ENCODE measurements around the gene GNPAT.

The GNPAT gene

GRCh38 chr1:231318568-231318967, 77.6 kb downstream of the GNPAT start:
- DNase-seq: no peak

GRCh38 chr1:231319080-231319479, 78.1 kb downstream of the GNPAT start:
- DNase-seq: no peak

GRCh38 chr1:231322880-231323530, 82.0 kb downstream of the GNPAT start:
- DNase-seq: no peak

- DNase-seq: no peak
Observed at GRCh38 chr1:231324660-231325059, 83.6 kb downstream of the GNPAT start.

- no peak for DNase-seq
Observed at GRCh38 chr1:231326248-231326647, 85.2 kb downstream of the GNPAT start.
